ENCODE data around the gene FSIP1. TPM values are rescaled to one million over a fixed set of nuclear protein-coding genes. Genes with fewer than 3 reads are reported as not detected.

The FSIP1 gene
- total RNA-seq, 1 donor from 2014 or later: 1.6 TPM

- Mint-ChIP-seq H3K27ac (no peak overlapping the region), H3K4me3 (ENCODE audit: low read depth) (no peak overlapping the region), H3K27me3 (no peaks in the 10 kb centered on the region), H3K36me3 (ENCODE audit: insufficient read depth) (no peaks in the 10 kb centered on the region), H3K9me3 (ENCODE audit: low read depth) (peaks cover 8% of the 10 kb centered on the region), H3K4me1 (ENCODE audit: low read depth) (peaks cover 7% of the 10 kb centered on the region)
- DNase-seq (ENCODE audit: low spot score, unreplicated experiment): no peak
- no peak for TF ChIP-seq CTCF (IDR thresholded peaks at IDR 0.05; ENCODE audit: unreplicated experiment)
Observed at GRCh38 chr15:39729500-39729899, 53.1 kb downstream of the FSIP1 start.

GRCh38 chr15:39728845-39729244 lies 53.8 kb downstream of the FSIP1 start:
- Mint-ChIP-seq H3K9me3 (ENCODE audit: low read depth) (peaks cover 8% of the 10 kb centered on the region), H3K27ac (no peak overlapping the region), H3K4me1 (ENCODE audit: low read depth) (peaks cover 7% of the 10 kb centered on the region), H3K4me3 (ENCODE audit: low read depth) (no peak overlapping the region), H3K36me3 (ENCODE audit: insufficient read depth) (no peaks in the 10 kb centered on the region), H3K27me3 (no peaks in the 10 kb centered on the region)
- no peak for TF ChIP-seq CTCF (IDR thresholded peaks at IDR 0.05; ENCODE audit: unreplicated experiment)
- DNase-seq (ENCODE audit: low spot score, unreplicated experiment): no peak

- Mint-ChIP-seq H3K27ac (no peak overlapping the region), H3K9me3 (ENCODE audit: low read depth) (no peaks in the 10 kb centered on the region), H3K36me3 (ENCODE audit: insufficient read depth) (no peaks in the 10 kb centered on the region), H3K27me3 (no peaks in the 10 kb centered on the region), H3K4me1 (ENCODE audit: low read depth) (peaks cover 19% of the 10 kb centered on the region), H3K4me3 (ENCODE audit: low read depth) (no peak overlapping the region)
- TF ChIP-seq CTCF (IDR thresholded peaks at IDR 0.05; ENCODE audit: unreplicated experiment): no peak
- no peak for DNase-seq (ENCODE audit: low spot score, unreplicated experiment)
Observed at GRCh38 chr15:39721893-39722292, 60.7 kb downstream of the FSIP1 start.

- no peak overlapping the region for H3K4me3 Mint-ChIP-seq (ENCODE audit: low read depth)
- no peaks in the 10 kb centered on the region for H3K27me3 Mint-ChIP-seq
- H3K9me3 Mint-ChIP-seq (ENCODE audit: low read depth): no peaks in the 10 kb centered on the region
- DNase-seq (ENCODE audit: low spot score, unreplicated experiment): no peak
- no peak for TF ChIP-seq CTCF (IDR thresholded peaks at IDR 0.05; ENCODE audit: unreplicated experiment)
- no peak overlapping the region for H3K27ac Mint-ChIP-seq
- H3K4me1 Mint-ChIP-seq (ENCODE audit: low read depth): peaks cover 19% of the 10 kb centered on the region
- no peaks in the 10 kb centered on the region for H3K36me3 Mint-ChIP-seq (ENCODE audit: insufficient read depth)
Observed at GRCh38 chr15:39720621-39721611, 61.7 kb downstream of the FSIP1 start.

GRCh38 chr15:39720081-39720480 lies 62.6 kb downstream of the FSIP1 start:
- DNase-seq (ENCODE audit: low spot score, unreplicated experiment): no peak
- H3K27ac Mint-ChIP-seq: no peak overlapping the region
- peaks cover 19% of the 10 kb centered on the region for H3K4me1 Mint-ChIP-seq (ENCODE audit: low read depth)
- TF ChIP-seq CTCF (IDR thresholded peaks at IDR 0.05; ENCODE audit: unreplicated experiment): no peak
- H3K36me3 Mint-ChIP-seq (ENCODE audit: insufficient read depth): no peaks in the 10 kb centered on the region
- no peaks in the 10 kb centered on the region for H3K27me3 Mint-ChIP-seq
- no peak overlapping the region for H3K4me3 Mint-ChIP-seq (ENCODE audit: low read depth)
- H3K9me3 Mint-ChIP-seq (ENCODE audit: low read depth): no peaks in the 10 kb centered on the region
